ENCODE measurements around the gene GPX5.

The GPX5 gene

DNA sequence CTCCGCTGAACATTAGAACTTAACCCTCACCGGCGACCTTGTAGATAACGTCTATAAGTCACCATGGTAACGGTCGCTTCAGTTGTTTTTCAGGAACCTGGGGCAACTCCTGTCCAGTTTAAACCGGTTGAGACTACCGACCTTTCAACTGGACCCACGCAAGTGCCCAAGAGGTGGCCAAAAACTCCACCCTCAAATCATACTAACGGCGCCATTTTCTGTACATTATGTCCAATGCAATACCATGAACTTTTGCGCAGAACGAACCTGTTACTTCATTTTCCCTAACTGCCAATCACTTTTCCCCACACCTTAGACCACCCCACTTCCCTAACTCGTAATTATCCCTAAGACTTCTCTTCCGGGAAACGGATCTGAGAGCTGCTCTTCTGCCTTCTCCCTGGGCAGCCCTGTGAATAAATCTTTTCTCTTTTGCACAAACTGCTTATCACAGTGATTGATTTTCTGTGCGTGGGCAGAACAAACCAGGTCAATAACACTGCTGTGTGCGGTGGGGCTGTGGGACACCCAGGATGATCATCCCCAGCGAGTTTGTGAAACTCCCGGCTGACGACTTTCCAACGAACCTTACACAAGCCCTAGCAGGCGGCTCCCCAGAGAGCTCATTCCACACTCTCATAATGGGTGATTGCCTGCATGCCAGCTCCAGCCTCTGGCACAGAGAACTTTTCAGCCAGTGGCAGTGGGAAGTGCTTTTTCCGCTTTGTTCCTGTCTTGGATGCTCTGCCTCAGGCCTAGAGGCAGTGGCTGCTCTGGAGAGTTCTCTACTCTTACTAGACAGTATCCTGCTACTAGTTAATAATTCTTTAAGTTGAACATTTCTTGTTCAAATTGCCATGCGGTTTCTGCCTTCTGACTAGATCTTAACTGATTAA lies 28.6 kb downstream of the GPX5 start:
- TF ChIP-seq ZBTB7A (IDR thresholded peaks at IDR 0.05; ENCODE audit: low read depth) (no peak), RAD21 (IDR thresholded peaks at IDR 0.05; ENCODE audit: low read depth) (no peak), EP300 (IDR thresholded peaks at IDR 0.05; ENCODE audit: borderline replicate concordance) (no peak), CEBPB (IDR thresholded peaks at IDR 0.05) (no peak), YY1 (IDR thresholded peaks at IDR 0.05; ENCODE audit: low read depth) (no peak), TEAD4 (IDR thresholded peaks at IDR 0.05) (no peak), CREB1 (IDR thresholded peaks at IDR 0.05; ENCODE audit: low read depth) (no peak), TCF12 (IDR thresholded peaks at IDR 0.05; ENCODE audit: low read depth) (no peak), NFIC (IDR thresholded peaks at IDR 0.05) (no peak), TAF1 (IDR thresholded peaks at IDR 0.05; ENCODE audit: low read depth) (no peak), USF1 (IDR thresholded peaks at IDR 0.05) (no peak), EGR1 (IDR thresholded peaks at IDR 0.05) (no peak), REST (IDR thresholded peaks at IDR 0.05; ENCODE audit: low read depth) (no peak), FOXM1 (IDR thresholded peaks at IDR 0.05; ENCODE audit: borderline replicate concordance, low read depth) (no peak)
- TF ChIP-seq, protein P1, sequence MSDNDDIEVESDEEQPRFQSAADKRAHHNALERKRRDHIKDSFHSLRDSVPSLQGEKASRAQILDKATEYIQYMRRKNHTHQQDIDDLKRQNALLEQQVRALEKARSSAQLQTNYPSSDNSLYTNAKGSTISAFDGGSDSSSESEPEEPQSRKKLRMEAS (IDR thresholded peaks at IDR 0.05) = no peak

GRCh38 chr6:28555136-28555535 lies 29.5 kb downstream of the GPX5 start:
- TF ChIP-seq, protein P1 (IDR thresholded peaks at IDR 0.05) = no peak
- TF ChIP-seq CEBPB (IDR thresholded peaks at IDR 0.05) (no peak), TEAD4 (IDR thresholded peaks at IDR 0.05) (no peak), TAF1 (IDR thresholded peaks at IDR 0.05; ENCODE audit: low read depth) (no peak), RAD21 (IDR thresholded peaks at IDR 0.05; ENCODE audit: low read depth) (no peak), NFIC (IDR thresholded peaks at IDR 0.05) (no peak), ZBTB7A (IDR thresholded peaks at IDR 0.05; ENCODE audit: low read depth) (no peak), REST (IDR thresholded peaks at IDR 0.05; ENCODE audit: low read depth) (no peak), USF1 (IDR thresholded peaks at IDR 0.05) (no peak), YY1 (IDR thresholded peaks at IDR 0.05; ENCODE audit: low read depth) (no peak)

- TF ChIP-seq USF1 (IDR thresholded peaks at IDR 0.05) = no peak
- TF ChIP-seq CREB1 (IDR thresholded peaks at IDR 0.05; ENCODE audit: low read depth) = no peak
- no peak for TF ChIP-seq TCF12 (IDR thresholded peaks at IDR 0.05; ENCODE audit: low read depth)
- no peak for TF ChIP-seq EGR1 (IDR thresholded peaks at IDR 0.05)
- TF ChIP-seq NFIC (IDR thresholded peaks at IDR 0.05) = no peak
- no peak for TF ChIP-seq RAD21 (IDR thresholded peaks at IDR 0.05; ENCODE audit: low read depth)
- no peak for TF ChIP-seq FOXM1 (IDR thresholded peaks at IDR 0.05; ENCODE audit: borderline replicate concordance, low read depth)
- TF ChIP-seq CEBPB (IDR thresholded peaks at IDR 0.05) = no peak
- no peak for TF ChIP-seq REST (IDR thresholded peaks at IDR 0.05; ENCODE audit: low read depth)
- no peak for TF ChIP-seq ZBTB7A (IDR thresholded peaks at IDR 0.05; ENCODE audit: low read depth)
- no peak for TF ChIP-seq TAF1 (IDR thresholded peaks at IDR 0.05; ENCODE audit: low read depth)
- TF ChIP-seq TEAD4 (IDR thresholded peaks at IDR 0.05) = no peak
- TF ChIP-seq, protein P1 (IDR thresholded peaks at IDR 0.05) = no peak
- no peak for TF ChIP-seq YY1 (IDR thresholded peaks at IDR 0.05; ENCODE audit: low read depth)
These were observed 32.9 kb downstream of the GPX5 start for GRCh38 chr6:28558629-28559028.
